Fibroblast of skin of abdomen (primary cell): ENCODE data around the gene CYP26A1.
A peak's percentile ranks its signal among the peaks of the same experiment; 100 is the strongest.
"Not testable (repeated sequence)": the region's sequence is repeated elsewhere in the genome, so short reads cannot be mapped to it uniquely, and the experiment has no call there.

Experiments
- DNase-seq: peaks from one replicate; pipeline ENCODE4 v3.0.0-alpha.2; 2013

The CYP26A1 gene

DNA sequence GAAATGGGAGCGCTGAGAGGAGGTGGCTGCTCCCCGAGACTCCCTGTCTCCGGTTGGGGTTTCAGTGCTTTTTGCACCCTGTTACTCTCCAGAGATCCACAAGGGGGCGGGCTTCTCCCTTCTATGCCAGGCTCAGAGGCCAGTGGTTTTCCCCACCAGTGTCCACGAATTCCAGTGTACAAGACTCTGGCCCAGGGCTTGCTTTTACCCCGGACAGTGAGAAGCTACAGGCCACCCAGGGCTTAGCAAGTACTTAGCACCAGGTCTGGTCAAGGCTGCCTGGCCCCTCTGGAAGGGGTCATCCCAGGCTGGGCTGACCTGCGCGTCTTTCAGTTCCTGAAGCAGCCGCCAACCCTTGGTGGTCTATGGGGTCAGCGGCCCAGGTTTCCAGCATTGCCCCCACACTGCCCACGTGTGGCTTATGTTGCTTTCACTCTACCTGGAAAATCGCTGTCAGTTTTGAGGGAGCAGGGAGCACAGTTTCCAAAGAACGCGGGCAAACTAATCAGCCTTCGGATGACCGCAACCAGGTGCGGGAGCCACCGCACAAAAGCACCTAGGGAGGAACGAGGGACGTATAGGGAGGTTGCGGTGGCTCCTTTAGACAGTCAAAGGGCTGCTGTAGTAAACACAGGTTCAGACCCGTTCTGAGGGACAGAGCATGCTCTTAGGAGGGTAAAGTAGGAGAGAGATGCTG is 6.8 kb downstream of the CYP26A1 start:
- peak; percentile 53 for DNase-seq

DNA sequence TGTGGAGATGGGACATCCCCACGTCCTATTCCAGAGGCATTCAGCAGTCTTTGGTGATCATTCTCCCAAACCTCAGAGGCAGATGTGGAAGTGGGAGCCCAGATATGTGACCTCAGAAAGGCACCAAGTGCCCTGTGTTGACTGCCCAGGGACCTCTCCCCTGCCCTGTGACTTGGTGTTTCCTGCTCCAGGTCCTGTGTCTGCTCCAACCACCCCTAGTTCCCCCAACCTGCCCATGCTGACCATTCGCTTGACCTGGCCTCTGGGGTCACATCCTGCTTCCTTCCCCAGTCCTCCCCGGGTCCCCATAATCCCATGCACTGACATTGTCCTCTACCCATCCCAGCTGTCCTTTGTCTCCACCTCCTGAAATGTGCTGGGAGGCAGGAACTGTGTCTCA is 7.6 kb downstream of the CYP26A1 start:
- no peak for DNase-seq

DNA sequence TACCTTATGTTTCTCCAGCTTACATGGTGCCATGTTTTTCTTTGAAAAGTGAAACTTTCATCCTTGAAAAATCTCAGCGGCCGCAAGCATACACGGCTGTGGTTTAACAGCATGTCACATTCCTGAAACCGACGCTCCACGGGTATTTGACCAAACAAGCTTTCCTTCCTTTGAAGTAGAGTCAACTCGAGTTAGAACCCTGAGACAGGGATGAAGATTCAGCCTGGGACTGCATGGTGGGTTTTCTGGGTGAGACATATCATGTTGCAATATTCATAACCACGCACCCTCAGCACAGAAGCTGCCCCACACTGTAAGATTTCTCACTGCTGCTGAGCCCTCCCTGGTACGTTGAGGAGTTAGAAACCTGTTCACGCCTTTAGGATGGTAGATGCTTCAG is 8.1 kb downstream of the CYP26A1 start:
- DNase-seq, result peak; percentile 57

DNA sequence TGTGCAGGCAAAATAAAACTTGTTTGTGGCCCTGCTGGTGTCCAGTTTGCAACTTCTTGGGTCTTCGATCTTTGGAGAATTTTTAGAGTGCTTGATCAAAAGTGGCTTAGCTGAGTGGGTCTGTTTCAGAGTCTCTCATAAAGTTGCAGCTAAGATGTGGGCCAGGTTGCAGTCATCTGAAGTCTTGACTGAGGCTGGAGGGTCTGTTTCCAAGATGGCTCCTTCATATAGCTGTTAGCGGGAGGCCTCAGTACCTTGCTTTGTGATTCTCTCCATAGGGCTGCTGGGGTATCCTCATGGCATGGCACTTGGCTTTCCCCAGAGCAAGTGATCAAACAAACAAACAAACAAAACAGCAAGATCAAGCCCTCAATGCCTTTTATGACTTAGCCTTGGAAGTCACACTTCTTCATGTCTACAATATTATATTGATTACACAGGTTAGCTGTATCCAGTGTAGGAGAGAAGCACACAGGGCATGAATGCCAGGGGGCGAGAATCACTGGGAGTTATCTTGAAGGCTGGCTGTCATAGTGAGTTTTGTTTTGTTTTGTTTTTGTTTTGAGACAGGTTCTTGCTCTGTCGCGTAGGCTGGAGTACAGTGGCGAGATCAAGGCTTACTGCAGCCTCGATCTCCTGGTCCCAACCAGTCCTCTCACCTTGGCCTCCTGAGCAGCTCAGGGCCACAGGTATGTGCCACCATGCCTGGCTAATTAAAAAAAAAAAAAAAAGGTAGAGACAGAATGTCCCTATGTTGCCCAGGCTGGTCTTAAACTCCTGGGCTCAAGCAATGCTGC is 10.2 kb downstream of the CYP26A1 start:
- DNase-seq, result no peak

DNA sequence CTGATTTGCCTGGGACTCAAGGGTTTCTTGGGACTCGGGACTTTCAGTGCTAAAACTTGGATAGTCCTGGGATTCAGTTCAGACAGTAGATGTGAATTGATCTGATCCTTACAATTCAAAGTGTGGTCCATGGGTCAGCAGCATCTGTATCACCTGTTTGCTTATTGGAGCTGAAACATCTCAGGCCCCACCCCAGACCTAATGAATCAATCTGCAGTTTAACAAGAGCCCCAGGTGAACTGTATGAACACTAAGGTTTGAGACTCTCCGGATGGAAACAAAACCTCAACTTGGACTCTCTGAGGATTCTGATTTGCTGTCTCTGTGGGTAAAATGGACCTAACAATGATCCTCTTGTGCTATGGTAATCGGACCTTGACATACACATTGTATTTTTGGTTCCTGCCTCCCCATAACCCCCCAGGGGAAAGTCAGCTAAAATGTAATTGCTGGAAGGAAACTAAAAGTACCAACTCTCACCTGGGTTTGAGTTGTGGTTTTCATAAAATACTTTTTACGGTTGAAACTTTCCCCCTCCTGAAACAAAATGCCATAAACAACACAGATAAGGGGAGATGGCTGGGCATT is 11.7 kb downstream of the CYP26A1 start:
- DNase-seq, result no peak

DNA sequence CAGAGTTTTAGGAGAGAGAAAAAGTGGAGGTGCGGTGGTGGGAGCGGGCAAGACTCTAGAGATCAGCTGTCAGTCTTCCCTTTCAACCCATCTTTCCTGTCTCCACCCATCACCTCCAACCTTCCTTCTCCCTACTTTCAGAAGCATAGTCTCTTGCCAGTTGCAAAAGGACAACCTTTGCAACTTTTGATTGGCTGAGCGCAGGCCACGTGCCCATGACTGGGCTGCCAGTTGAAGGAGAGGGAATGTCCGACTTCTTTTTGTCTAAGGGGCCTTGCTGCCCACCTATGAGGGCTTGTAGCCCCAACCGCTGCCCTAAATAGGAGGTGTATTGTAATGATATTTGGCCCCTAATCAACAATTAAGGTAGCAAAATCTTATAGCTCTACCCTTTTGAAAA is 12.6 kb downstream of the CYP26A1 start:
- no peak for DNase-seq

DNA sequence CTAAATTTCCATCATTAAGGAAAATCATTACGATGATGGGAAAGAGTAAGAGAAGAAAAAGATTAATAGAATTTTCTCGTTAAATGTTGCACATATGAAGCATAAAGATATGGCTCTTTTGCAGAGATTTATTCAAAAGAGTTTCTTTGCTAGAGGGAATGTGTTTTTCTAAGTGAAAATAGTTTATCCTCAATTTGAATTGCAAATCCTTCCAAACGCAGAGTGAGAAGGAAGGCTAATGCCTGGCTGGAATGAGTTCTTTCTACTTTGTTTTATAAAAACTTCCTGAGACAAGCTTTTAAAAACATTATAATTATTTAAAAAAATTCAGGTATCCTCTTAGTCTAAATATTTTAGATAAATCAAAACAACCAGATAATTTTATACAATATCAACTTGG is 14.2 kb downstream of the CYP26A1 start:
- DNase-seq, result no peak

DNA sequence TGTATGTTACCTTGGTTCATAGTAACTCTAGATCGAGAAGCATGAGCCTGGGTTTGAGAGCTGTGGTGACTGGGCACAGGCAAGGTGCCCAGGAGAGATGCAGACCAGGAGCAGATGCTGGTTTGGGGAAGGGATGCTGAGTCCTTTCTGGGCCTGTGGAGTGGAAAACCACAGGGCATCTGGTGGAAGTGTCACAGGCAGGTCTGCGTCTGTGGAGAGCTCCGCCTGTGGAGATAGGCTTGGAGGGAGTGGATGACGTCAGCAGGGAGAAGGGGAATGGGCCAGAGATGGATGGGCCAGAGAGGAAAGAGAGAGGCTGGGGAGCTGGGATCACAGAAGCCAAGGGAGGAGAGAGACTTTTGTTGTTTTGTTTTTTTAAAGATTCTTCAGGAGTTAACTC is 14.8 kb downstream of the CYP26A1 start:
- no peak for DNase-seq

DNA sequence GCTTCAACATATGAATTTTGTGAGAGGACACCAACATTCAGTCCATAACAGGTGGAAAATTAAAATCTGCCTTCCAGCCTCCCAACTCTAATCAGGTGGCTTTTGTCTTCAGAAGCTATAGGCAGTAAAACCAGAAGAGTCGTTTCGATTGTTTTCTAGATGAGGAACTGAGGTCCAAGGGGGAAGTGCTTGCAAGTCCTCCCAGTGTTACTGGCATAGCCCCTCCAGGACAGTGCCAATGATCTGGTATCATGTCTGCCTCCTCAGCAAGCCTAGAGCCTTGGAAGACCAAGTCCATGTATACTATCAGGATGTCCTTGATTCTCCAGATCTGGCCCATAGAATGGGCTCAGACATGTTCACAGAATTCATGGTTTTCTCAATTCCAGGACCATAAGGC is 16.9 kb downstream of the CYP26A1 start:
- no peak for DNase-seq

DNA sequence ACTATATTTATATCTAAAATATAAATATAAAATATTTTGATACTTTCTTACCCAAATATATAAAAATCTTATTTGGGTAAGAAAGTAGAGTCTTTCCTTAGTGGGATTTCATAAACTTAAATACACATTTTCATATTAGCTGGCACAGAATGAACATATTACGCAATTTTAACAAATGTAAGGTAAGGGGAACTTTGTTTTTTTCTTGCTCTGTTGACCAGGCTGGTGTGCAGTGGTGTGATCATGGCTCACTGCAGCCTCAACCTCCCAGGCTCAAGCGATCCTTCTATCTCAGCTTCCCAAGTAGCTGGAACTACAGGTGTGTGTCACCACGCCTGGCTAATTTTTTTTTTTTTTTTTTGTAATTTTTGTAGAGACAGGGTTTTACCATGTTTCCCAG is 18.3 kb downstream of the CYP26A1 start:
- no peak for DNase-seq

DNA sequence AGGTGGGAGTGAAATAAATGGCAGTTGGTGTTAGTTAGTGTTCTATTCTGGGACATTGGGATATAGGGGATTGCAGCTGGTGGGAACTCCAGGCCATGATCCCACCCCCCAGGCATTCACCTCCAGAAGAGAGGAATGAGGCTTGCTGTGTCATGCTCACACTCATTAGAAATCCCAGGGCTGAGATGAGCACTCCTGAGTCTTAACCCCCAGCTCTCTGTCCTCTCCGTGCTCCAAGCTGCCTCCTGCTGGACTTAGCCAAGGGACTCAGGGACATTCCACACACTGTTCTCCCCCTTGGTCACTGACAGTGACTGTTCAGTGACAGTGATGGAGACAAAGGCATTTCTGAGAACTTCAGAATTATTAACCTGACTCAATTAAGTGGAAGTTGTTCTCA is 21.5 kb downstream of the CYP26A1 start:
- no peak for DNase-seq

DNA sequence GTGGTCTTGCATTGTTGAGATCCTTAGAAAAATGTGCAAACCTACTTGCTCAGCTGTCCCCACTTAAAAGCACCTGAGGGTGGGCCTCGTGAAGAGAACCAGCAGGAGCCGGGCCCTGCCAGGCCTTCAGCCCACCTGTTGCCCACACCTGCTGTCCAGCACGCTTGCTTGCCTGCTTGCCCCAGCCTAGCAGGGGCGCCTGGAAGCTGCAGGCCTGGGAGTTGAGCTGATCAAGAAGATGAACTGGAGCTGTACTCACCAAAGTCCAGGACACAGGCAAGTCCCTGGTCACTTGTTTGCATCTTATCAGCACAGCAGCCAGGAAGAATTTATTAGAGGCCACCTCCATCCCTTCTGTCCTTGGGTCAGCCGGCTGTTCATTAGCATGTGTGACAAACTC is 23.2 kb downstream of the CYP26A1 start:
- no peak for DNase-seq

DNA sequence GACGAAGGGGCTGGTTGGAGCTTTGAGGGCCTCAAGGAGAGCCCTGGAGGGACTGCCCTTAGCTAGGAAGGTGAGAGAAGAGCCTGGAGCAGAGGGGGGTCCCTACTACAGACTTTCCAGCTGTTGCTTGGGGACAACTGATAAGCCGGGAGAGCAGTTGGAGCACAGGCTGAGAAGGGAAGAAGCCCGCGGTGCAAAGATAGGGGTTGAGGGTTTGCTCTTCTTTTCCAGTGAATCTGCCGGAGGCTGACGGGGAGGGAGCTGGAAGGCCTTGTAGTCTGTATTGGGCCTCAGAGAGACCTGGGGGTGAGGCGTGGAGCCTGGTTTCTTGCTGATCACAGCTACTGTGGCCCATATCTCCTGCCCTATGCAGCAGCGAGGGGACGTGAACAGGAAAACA is 23.7 kb downstream of the CYP26A1 start:
- DNase-seq, result no peak

DNA sequence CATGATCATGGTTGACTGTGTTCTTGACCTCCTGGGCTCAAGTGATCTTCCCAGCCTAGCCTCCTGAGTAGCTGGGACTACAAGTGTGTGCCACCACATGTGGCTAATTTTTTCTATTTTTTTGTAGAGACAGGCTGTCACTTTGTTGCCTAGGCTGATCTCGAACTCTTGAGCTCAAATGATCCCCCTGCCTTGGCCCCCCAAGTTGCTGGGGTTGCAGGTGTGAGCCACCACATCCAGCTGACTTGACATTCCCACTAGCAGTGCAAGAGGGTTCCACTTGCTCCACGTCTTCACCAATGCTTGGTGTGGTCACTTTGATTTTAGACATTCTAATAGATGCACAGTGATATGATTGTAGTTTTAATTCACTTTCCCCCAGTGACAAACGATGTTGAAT is 25.1 kb downstream of the CYP26A1 start:
- no peak for DNase-seq

DNA sequence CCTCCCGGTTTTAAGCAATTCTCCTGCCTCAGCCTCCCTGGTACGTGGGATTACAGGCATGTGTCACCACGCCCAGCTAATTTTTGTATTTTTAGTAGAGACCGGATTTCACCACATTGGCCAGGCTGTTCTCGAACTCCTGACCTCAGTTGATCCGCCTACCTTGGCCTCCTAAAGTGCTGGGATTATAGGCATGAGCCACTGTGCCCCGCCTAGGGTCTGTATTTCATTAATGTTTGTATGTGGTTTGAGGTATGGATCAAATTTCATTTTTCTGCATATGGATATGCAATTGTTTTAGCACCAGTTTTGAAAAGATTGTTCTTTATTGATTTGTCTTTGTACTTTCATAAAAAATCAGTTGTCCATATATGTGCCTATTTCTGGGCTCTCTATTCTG is 26.0 kb downstream of the CYP26A1 start:
- no peak for DNase-seq

DNA sequence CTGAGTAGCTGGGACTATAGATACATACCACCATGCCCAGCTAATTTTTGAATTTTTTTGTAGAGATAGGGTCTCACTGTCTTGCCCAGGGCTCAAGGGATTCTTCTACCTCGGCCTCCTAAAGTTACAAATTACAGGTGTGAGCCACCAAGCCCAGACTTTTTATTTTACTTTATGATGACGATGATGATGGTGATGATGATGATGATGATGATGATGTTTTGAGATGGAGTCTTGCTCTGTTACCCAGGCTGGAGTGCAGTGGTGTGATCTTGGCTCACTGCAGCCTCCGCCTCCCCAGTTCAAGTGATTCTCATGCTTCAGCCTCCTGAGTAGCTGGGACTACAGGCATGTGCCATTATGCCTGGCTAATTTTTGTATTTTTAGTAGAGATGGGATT is 27.5 kb downstream of the CYP26A1 start:
- not testable (repeated sequence) for DNase-seq

DNA sequence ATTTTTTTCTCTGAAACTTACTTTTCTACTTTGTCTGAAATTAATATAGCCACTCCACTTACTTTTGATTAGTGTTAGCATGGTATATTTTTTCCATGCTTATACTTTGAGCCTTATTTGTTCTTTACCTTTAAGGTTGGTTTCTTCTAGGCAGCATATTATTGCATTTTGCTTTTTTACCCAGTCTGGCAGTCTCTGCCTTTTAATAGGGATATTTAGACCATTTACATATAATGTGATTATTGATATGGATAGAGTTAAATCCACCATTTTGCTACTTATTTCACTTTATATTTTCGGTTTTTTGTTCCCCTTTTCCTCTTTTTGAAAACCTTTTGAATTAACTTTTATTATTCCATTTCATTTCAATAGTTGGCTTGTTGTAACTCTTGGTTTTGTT is 30.3 kb downstream of the CYP26A1 start:
- no peak for DNase-seq

DNA sequence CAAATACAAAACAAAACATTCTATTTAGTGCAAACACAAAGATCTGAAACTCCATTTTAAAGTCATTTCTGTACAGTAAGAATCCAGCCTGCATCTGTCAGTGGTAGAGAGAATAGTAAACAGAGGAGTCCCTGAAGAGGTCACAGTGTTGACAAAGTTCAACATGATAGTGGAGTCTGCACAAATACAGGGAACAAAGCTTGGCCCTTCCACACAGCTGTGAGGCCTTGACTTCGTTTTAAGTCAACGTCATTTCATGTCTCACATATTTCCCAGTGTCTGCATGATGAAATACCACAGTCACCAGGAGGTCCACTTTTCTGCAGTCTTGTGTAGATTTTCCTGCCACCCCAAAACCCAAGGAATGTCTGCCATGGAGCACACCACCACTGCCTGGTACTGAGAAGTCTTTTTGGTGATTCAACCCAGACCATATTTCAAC is 33.0 kb downstream of the CYP26A1 start:
- peak; percentile 73 for DNase-seq

DNA sequence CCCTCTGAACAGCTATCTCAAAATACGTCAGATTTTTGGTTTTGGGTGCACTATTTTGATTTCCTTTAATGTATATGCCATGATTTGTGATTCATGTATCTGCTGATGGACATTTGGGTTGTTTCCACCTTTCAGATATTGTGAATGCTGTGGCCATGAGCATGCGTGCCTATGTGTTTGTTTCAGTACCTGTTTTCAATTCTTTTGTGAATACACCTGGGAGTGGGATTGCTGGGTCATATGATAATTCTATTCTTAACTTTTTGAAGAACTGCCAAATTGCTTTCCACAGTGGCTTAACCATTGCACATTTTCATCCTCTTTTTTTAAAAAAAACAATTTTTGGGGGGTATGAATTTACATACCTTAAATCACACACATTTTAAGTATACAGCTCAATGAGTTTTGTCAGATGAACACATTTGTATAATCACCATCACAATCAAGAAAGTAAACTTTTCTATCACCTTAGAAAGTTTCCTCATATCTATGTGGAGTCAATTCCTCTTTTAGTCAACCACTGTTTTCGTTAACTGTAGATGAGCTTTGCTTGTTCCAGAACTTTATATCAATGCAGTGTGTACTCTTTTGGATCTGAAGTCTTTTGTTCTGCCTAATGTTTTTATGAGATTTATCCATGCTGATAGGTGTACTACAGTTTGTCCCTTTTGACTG is 36.9 kb downstream of the CYP26A1 start:
- DNase-seq, result no peak

DNA sequence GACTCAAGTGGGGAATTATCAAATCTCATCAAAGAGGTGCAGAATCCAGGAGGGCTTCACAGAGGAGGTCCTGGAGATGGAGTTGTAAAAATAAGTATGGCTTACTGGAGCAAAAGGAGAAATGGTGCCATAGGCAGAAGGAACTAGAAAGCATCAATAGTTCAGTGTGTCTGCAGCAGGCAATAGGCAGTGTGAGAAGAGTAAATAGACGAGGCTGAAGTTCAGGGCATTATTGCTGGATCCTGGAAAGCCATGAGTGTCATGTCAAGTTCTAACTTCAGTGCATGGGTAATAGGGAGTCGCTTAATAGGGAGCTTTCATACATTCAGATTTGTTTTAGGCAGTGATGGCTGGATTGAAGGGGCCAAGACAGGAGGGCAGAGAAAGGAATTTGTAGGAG is 39.3 kb downstream of the CYP26A1 start:
- no peak for DNase-seq

DNA sequence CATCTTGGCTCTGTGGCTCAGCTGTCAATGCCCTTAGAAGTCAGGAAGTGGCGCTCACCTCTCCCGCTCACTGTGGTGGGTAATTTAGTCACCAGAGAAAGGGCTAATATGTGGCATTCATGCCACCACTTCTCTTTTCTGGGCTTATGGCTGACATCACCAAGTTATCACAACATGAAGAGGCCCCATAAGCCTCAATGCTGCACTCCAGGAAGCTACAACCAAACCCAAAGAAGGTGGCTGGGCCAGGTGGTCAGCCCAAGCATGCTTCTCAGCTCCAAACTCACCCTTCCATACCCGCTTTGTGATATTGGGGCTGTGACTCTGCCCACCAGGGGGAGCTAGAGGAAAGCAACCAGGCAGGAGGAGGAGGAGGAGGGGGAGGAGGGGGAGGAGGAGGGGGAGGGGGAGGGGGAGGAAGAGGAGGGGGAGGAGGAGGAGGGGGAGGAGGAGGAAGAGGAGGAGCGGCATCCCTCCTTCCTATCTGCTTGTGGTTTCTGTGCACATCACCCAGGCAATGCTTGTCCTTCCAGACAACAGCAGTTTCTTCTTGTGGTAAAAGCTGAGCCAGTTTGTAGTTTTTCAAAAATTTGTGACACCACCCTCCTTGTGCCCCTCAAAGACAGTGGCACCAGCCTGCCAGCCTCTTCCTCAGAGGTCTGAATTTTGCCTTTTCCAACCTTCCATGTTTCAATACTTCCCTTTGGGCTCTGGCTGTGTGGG is 42.1 kb downstream of the CYP26A1 start:
- DNase-seq, result peak; percentile 30

DNA sequence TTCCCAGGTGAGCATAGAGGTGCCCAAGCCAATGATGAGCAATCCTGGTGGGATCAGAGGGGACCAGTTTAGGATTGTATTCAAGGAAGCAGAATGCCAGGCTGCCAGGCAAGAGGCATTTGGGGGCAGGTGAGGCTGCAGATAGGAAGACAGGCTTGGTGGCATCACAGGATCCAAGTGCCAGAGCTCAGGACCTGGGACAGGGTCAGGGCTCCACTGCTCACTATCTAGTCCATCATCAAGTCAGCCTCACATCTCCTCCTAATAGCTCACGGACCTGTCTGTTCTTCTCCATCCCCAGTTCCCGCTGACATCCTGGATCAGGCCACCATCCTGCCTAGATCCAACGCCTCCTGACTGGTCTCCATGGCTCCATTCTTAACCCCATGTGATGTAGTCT is 47.6 kb downstream of the CYP26A1 start:
- no peak for DNase-seq

DNA sequence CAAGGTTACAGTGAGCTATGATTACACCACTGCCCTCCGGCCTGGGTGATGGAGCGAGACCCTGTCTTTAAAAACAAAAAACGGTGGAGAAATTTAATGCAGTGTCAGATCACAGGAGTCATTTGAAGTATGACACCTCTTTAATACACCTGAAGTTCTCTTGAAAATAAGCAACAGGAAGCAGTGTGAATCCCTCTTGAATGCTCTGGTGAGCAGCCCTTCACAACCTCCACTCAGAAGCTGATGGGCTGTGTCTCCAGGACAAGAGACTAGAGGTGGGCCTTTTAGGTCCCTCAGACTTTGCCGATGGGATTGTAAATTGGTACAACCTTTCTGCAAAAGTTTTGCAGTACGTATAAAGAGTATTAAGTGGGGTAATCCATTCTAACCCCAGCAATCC is 50.1 kb downstream of the CYP26A1 start:
- no peak for DNase-seq
